Medulla oblongata (tissue), 1 donor: ENCODE results near the gene BOC.

Source experiments
- DNase-seq: peaks from one replicate; pipeline ENCODE4 v3.0.0-alpha.2; 2015; ENCODE audit errors: extremely low spot score

BOC gene

DNA sequence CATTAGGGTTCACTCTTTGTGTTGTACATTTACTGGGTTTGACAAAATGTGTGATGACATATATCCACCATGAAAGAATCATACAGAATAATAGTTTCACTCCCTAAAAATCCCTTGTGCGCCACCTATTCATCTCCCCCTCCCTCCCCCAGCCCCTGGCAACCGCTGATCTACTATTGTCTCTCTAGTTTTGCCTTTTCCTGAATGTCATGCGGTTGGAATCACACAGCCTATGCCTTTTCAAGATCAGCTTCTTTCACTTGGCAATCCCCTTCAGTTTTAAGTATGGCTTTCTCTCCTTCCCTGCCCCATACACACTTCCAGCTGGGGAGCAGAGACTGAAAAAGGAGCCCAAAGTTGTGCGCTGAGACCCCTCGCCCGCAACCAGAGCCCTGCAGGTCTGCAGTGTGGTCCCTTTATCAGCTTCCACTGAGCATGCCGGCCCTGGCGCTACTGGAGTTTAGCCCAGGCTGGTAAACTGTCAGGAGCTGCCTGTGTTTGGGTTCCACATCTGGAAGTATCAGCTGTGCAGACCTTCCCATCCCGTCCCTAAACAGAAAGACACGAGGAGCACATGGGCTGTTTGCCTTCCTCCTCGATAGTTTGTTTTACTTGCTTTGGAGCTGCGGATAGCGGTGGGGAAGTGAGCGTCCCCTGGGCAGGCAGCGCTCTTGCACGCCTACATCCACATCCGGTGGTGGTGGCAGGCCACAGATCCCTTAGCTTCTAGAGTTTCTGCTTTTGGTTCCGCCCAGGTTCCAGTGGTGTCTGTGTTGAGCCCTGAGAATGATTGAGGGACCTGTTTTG lies 12.3 kb downstream of the BOC start:
- DNase-seq: peak; percentile 60

DNA sequence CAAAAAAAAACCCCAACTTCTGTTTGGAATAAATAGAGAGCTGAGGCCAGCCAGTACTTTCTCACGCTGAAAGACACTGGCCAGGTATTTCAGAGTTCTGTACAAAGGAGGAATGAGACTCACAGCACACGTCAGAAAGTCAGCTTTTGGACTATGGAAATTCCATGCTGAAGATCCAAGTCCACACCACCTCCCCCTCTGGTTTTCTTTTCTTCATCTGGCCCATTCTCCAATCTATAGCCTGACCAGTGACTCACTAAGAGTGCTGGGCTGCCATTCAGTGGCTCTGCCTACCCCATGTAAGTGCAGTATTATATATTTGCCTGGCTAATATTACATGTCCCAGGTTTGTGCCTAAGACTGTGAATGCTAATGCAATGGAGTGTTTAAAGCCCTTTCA lies 13.9 kb downstream of the BOC start:
- no peak for DNase-seq

DNA sequence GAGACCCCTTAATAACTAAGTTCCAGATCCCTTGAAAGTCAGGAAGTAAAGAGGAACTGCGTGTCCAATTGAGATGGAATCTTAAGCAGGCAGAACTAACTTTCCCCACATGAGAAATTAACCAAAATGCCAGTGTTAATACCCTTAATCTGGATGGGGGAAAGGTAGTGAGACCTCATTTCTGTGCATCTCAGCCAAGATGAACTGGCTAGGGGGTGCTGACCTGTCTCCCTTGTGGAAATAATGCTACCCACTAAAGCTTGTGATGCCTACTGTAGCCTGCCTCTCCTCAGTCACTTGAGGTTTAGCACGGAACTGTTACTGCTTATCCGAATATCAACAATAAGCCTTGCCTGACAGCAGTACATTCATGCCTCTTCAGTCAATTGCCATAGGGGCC lies 15.1 kb downstream of the BOC start:
- no peak for DNase-seq

DNA sequence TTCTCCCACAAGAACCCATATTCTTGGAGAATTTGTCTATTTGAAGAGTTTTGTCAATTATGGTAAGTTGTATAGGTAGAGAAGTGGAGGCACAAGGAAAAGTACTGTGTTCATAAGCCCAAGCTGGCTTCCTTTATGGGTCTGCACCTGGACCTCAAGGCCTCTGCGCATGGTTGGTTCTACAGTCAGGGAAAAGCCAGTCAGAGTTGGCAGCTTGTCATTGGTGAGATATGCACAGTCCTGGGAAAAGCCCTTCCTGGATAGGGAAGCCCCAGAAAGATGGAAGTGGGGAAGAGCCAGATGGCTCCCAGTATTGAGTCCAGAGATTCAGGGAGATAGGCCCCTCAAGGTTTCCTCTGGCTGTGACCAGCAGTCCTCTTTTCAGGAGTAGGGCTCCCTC lies 15.8 kb downstream of the BOC start:
- no peak for DNase-seq

DNA sequence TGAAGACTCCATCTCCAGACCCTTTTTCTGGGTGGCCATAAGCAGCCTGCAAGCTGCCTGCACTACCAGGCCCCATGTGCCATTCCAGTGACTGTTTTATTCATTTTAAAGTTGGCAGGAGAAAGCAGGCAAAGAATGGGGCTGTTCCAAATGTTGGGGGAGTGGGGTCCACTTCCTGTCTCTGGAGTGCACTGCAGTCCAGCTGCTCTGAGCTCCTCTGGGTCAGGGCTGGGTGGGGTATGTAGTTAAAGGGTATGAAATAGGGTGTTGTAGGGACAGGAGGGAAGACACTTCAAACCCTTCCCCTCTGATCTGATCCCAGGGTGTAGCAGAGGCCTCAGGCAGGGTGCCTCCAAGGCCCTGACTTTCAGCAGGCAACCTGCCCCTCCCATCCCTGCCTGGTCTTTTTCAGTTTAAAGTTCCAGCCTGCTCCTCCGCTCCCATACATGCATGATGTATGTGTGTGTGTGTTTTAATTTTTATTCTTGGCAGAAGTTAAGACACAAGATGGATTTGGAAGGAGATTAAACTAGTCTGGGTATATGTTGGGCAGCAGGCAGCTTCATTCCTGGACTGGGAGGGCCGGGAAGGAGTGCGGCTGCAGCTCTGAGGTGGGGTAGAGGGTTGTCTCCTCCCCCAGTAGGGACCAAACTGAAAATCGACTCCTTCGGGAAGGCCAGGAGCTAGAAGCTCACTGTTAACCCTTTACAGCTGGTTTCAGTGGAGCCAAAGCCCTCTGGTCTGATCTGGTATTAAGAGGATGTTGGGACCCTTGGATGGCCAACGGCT lies 17.3 kb downstream of the BOC start:
- no peak for DNase-seq

DNA sequence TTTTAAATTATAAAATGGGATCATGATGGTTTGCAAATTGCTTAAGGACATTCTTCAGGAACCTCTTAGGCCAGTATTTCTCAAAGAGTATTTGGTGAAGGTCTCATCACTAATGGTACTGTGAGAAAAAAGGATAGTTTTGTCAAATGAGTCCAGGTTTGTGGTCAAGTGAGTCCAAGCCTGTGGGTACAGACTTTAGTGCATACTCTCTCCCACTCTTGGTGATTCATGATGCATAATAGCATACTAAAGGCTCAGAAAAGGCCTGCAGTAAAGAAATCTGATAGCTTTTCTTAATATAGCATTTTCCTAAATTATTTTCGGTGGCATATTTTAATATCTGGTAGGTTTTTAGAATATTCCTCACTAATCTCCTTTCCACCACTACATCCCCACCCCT lies 20.0 kb downstream of the BOC start:
- DNase-seq: no peak

DNA sequence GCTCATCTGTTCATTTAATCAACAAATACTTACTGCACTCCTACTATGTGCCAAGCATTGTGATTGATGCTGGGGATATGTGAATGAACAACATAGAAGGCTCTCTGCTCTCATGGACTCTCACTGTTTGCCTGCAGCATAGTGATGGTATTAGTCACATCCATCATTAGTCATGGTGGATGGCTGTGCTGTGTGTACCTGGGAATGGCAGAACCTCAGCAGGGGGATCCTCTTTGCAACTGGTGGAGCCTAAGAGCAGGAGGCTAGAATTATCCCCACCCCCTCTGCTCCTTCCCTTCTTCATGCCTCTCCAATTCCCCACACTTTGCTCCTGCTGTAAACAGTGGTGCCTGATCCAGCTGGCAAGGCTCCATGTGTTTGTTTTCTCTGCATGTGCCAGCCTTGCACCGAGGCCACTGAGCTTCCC lies 20.5 kb downstream of the BOC start:
- DNase-seq: no peak

DNA sequence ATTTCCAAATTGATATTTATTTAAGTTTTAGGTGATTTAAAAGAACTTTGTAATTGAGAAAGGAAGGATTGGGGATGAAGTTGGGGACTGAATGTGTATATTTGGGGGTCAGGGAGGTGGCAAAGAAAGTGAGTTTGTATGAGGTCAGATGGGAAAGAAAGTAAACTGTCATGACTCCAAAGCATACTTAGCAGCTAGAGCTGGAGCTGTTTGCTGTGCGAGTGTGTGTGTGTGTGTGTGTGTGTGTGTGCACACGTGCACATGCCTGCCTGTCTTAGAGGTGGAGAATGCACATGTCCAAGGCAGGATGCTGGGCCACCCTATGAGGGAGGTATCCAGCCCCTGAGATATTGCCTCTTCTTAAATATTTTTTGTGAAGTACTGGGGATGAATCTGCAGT lies 21.0 kb downstream of the BOC start:
- no peak for DNase-seq

DNA sequence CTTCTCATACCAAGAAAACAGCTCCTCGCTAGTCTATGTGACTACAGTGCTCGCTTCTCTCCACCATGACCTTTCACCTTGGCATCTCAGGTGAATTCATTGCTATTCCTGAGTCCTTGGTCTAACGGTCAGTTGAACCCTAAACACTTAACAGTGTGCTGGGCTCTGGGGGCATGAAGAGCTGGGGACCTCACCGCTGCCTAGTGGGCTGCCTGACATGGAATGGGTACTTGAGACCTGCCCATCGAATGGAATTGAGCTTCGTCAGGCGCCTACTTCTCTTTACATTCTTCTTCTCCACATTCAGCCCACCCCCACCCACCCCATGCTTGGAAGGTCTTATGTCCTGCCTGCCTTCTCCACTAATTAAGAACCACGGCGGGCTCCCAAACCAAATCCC lies 22.1 kb downstream of the BOC start:
- no peak for DNase-seq

DNA sequence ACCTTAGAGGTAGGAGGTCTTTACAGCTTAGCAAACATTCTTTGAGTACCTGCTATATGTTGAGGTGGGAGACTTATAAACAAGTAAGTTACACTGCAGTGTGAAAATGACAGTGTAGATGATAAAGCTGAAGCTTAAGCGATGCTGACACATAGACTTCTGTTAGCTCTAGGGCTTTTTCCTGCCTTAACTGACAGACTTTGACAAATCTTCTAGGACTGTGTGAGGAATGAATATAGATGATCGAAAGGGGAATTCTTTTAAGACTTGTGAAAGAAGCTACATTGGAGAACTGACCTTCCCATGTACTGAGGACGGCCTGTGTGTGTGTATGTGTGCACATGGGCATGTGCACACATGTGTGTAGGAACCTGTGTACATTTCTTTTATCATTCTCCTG lies 22.7 kb downstream of the BOC start:
- no peak for DNase-seq

DNA sequence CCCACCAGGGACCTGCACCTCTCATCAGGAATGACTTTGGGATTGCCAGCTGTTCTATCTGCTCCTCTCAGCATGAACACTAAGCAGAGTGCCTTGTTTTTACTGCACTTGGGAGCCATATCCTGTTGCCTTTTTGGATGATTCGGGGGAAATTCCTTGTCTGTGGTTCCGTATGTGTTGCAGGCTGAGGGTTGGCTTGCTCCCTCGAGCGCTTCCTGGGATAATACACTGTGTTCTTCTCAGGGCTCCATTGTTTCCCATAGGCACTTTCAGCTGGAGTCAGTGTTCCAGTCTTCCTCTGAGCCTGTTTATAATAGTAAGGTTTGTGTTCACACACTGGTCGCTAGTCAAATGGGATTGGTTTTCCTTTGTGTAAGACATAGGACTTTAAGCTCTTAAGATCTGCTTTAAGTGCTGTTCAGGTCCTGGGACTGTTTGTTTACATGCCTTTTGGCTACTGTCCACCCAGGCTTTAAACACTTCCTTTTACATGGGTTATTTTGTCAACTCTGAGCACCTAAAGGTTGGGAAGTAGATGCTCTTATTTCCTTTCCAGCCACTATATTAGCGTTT lies 23.4 kb downstream of the BOC start:
- peak; percentile 50 for DNase-seq

DNA sequence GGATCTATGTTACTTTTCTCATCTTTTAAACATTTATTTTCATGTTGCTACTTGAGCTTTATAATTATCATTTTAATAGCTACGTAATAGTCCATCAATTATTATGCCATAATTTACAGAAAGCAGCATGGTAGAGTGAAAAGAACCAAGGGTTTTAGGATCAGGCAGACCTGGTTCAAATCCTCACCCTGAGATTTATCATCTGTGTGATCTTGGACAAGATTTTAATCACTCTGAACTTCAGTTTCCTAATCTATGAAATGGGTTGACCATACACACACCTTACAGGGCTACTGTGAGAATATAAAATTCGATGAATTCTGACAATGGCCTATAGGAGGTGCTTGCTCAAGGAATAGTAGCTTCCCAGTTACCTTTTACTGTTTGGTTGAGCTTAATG lies 27.1 kb downstream of the BOC start:
- DNase-seq: no peak

DNA sequence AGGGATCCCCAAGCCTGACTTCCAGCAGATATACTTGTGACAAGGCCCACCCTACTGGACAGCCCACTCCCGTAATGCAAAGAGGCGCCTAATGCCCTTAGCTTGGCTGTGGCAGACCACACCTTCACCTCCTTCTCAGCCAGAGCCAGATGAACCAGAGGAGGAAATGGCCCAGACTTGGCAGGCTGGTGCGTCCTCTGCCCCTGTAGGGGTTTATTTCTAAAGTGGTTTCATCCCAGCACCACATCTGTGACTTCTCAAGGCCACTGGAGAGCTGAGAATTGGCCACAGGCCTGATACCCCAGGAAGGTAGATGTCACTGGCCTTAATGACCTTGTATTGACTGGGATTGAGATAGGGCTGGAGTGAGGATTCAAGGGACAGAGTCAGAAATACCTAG lies 29.5 kb downstream of the BOC start:
- DNase-seq: no peak

DNA sequence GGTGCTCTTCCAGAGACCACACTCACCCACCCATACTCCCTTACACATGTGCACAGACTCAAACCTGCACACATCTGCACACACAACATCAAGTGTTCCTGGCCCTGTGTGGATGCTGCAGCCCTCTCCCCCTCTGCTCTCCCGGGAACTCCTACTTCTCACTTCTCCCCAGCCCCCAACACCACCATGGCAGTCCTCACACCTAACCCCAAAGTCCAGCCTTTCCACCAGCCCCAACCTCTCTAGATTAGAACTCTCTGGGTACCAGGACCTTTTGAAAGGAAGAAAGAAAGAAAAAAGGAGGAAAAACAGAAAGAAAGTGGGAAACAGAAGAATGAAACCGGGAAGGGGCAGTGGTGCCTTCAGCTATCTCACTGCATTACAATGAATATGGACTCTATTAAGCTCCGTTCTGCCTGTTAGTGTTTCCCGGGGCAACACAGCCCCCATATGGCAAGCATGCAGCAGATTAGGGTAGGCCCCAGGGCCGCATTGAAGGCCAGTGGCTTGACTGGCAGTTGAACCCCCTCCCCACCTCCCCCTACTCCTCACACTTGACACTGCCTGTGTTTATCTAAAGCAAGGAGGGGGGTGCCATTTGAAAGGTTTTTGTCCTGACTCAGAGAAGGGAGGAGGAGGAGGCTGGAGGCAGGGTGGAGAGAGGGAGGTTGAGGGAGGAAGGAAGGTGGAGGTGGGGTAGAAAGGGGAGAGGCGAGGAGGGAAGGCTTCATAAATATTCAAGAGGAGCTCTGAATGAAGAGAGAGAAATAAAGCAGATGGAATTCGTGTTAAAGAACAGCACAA lies 30.1 kb downstream of the BOC start:
- no peak for DNase-seq

DNA sequence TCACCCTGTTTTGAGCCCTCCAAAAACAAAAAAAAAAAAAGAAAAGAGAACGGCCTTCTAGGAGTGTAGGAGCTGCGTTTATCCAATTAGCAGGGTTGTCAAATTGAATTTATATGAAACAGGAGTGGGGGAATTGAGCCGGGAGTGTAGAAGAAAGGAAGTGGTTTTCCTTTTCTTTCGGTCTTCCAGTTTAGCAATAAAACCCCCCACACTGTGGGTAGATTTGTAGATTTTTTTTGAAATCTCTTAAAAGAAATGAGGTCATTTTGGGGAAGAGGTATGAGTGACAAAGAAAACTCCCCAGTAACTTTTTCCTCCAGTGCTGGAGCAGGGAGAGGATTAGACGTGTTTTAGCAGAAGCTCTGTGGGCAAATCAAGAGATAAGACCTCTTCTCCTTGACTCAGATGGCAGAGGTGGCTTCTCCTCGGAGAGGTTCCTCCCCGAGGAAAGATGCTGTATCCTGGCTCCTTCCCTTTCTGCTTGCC lies 30.8 kb downstream of the BOC start:
- DNase-seq: no peak

DNA sequence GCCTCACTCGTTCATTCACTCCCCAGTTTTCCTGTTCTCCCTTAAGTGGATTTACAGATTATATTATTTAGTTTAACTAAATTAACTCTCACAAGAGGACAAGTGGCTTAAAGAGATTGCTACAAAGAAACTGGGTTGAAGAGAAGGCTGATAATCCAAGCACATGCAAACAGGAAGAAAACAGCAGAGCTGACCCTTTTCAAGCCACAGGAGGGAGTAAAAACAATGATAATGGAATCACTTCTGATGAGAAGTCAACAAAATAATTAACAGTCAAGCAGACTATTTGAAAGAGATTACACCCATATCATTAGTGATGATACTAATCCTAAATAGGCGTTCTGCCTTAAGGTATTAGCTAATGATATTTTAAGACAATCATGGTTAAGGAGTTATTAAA lies 31.7 kb downstream of the BOC start:
- no peak for DNase-seq

DNA sequence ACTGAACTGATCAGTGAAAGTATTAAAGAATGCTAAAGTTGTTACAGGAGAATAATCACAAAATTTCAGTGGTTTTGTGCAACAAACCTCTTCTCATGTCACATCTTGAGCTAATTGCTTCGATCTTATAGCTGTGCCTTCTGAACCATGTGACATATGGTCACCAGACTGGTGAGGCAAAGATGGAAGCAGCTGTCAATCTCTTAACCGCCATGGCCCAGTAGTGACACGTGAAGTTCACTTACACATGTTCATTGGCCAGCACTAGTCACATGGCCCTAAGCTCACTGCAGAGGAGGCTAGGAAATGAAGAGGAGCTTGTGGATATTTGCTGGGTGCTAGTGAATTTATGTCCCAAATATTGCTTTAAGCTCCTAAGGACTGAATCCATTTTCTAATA lies 32.5 kb downstream of the BOC start:
- DNase-seq: no peak

DNA sequence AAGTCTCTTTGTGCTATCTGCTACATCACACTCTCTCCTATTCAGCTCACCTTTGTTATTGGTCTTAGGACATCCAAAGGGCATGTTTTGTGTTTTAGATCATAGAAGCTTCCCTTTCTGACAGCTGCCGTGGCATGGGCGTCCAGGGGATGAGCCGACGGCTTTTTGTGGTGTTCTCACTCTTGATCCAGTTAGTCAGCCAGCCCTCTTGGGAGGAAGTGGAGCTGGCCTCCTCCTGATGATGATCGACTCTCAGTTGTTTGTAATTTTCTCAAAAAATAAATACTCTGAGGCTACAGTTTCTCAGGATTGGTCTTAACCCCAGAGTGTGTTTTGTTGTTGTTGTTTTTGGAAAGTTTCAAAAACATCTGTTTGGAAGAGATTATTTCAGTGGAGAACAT lies 34.4 kb downstream of the BOC start:
- DNase-seq: no peak

DNA sequence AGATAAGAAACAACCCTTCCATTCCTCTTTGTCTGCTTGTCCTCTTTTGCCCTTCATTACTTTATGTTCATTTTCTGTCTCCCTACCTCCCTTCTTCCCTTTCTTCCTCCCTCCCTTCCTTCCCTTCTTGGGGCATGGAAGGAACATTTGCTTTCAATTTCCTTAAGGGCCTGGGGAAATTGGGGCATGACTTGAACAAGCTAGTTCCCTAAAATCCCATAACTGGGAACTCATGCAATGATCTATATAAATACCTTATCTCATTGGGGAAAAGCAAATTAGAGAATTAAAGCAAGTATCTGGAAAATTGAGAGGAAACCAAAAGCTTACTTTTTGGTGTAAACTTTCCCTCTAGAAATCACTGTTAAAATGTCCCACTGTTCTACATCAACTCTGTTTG lies 35.7 kb downstream of the BOC start:
- no peak for DNase-seq

DNA sequence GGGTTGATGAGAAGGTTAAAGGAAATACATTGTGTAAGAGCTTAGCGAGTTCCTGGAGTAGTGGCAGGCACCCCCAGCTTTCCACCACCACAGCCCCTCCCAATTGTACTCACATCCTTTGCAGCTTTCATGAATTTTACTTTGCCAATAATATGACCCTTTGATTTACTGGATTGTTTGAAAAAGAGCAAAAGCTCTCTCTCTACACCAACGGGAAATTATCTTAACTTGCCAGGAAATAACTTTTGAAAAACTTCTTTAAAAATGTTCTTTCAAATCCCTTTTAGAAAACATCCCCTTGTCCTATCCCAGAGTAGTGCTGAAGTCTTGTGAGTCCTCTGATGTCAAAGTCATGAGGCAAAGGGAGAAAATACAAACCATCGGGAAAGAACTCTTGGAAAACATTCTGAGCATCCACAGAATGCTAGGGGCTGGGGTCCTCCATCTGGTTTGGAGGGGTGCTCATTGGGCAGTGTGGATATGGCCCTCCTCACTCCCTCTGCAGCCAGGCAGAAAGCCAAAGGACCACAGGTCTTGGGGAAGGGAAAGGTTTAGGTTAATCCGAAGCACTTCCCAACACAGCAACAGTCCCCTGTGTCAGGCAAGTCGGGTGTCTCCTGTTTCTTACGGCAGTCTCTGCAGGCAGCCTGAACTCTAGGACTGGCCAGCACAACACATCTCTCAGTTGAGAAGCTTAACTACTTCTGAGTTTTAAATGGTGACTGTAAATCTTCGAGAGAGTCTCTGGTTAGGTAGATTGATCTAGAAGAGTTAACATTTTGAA lies 36.5 kb downstream of the BOC start:
- no peak for DNase-seq

DNA sequence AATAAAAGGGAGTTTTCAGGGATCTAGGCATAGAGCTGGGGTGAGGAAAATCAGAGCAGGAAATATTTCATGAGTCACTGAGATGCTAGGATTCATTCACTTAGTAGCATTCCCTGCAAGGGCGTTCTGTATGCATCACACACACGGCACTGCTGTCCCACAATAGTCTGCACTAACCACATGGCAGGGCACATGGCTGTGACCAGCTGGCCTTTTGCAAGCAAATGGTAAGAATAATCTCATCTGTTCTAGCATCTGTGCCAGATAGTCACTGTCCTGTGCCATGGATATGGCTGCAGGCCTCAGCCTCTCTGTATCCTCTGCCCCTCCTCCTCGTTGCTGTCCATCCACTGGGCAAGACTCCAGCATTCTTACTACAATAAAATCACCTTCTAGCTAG lies 37.8 kb downstream of the BOC start:
- DNase-seq: peak; percentile 51
